Heart left ventricle (tissue), 16 donors: ENCODE results near the gene ANAPC13. TPM values are rescaled to one million over a fixed set of nuclear protein-coding genes. Genes with fewer than 3 reads are reported as not detected.

ENCODE experiments used
- ATAC-seq, 4 donors: fragments of 200-7000 bp; cut with Tn5 transposase; one replicate each; pipeline ENCODE4 v1.9.1; 2020 to 2022; ENCODE audit warnings: moderate library complexity in 4 of 4, mild to moderate bottlenecking in 3 of 4, moderate number of reproducible peaks in 1 of 4
- DNase-seq, 5 donors: peaks; one replicate each; pipeline ENCODE4 v3.0.0-alpha.2; 2020
- H3K27ac ChIP-seq, 12 donors: fragments of 200-600 bp; sonication (generic) in 4 of 12; one replicate each; pipeline versions ENCODE4 v1.5.0 to v1.8.0; 2016 to 2022; ENCODE audit warnings: mild to moderate bottlenecking in 2 of 12
- H3K27me3 ChIP-seq, 9 donors: fragments of 200-600 bp; sonication (generic) in 2 of 9; one replicate each; pipeline versions ENCODE4 v1.5.1 to v1.8.0; 2016 to 2022; ENCODE audit warnings: mild to moderate bottlenecking in 3 of 9
- H3K36me3 ChIP-seq, 9 donors: fragments of 200-600 bp; sonication (generic) in 2 of 9; one replicate each; pipeline versions ENCODE4 v1.5.0 to v1.8.0; 2018 to 2022; ENCODE audit warnings: mild to moderate bottlenecking in 2 of 9
- H3K4me1 ChIP-seq, 12 donors: fragments of 200-600 bp; sonication (generic) in 4 of 12; one replicate each; pipeline versions ENCODE4 v1.5.0 to v1.8.0; 2016 to 2022; ENCODE audit warnings: mild to moderate bottlenecking in 3 of 12
- H3K4me3 ChIP-seq, 12 donors: fragments of 200-600 bp; sonication (generic) in 4 of 12; one replicate each; pipeline versions ENCODE4 v1.5.0 to v1.8.0; 2017 to 2022; ENCODE audit warnings: mild to moderate bottlenecking in 9 of 12, moderate library complexity in 4 of 12
- H3K9me3 ChIP-seq, 12 donors: fragments of 200-600 bp; sonication (generic) in 4 of 12; one replicate each; pipeline versions ENCODE4 v1.5.0 to v1.8.0; 2016 to 2022; ENCODE audit warnings: mild to moderate bottlenecking in 1 of 12
- WGBS, 4 donors: extraction: QIAGEN DNeasy Blood & Tissue Kit in 2 of 4; methylation state at CpG; one replicate each; pipeline versions ENCODE4 v1.1.5 to v1.1.7; 2013 to 2018; 5-methylcytosine and 5-hydroxymethylcytosine counted together
- intact Hi-C, 10 donors: fragments of 100-400 bp; cut with DNase I; formaldehyde crosslinking; loops; one replicate each; pipeline versions ENCODE4 v1.11.1 to v1.14.2; 2022
- polyA plus RNA-seq, 2 donors: library from polyadenylated mRNA; stranded (reverse); fragments of 200-250 nt; gene quantifications; one replicate each; pipeline ENCODE4 v1.2.3, GENCODE V29; 2013
- total RNA-seq, 9 donors: library from RNA; depleted of rRNA in 2 of 9; stranded (reverse); fragments of >200 nt in 2 of 9; fragmentation: NEBNext Ultra II Directional in 3 of 9; extraction: Animal tissue kit (Norgen Biotek cat#: 25700) in 3 of 9; gene quantifications; one replicate each; pipeline versions ENCODE4 v1.1.0 to v1.2.4, GENCODE V29; 2016 to 2023
- TF ChIP-seq, protein P1 (sequence below), 12 donors: fragments of 200-600 bp; sonication (generic) in 4 of 12; IDR thresholded peaks; one replicate each; pipeline versions ENCODE4 v1.5.0 to v1.8.0; 2018 to 2022; ENCODE audit warnings: antibody characterized with exemption in 12 of 12, mild to moderate bottlenecking in 5 of 12
- donor health status: ischemic (EF 13 %, LVEDD 7.1; RV severe dilation, severe dysfunction).
- donor health status: healthy with polysubstance abuse.
- donor health status: DM: no; HTN: yes; CAD: no.
- donor health status: DM: no; HTN: no; CAD: no.
- donor health status: ischemic (EF 25% LVEDD 6.9; RV normal size, moderate dysfunction).
- donor health status: ischemic (EF 25% LVEDD 5.7; RV mildly dilated, moderate dysfunction).
- donor health status: healthy.
- donor health status: DM: yes; HTN: yes; CAD: no.
- donor health status: ischemic (EF 35%, LVEDD 5.7; RV mildly dilated, moderate dysfunction).
- donor health status: nonischemic (EF 11% LVEDD 7.7; RV severe dilation, severe dysfunction).
- donor health status: DM: yes; HTN: yes; CAD: no.
- donor health status: PGD.
- donor health status: ischemic (EF 29% LVEDD 5.4; RV normal size, mild dysfunction).
- donor health status: nonischemic (EF 23%, LVEDD 6.1; RV moderate dilation, normal function).

ANAPC13 gene
- total and polyA plus RNA-seq, 11 donors, result 49.0 to 109 (median 81.3) TPM

DNA sequence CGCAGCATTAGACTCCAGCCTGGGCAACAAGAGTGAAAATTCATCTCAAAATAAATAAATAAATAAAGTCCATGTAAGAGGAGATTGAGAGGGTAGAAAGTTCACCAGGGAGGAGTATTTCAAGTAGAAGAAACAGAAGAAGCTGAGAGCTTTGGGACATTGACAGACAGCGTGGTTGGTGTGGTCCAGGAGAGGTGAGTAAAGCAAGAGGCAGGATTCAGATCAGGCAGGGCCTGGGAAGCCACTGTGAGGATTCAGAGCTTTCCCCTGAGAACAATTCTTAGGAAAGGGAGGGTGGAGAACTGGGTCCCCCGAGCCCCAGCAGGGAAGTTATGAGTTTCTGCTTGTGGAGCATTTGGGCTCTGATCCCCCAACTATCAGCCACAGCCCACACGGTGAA, 57.4 kb downstream of the ANAPC13 start:
- no peak overlapping the region for H3K27ac ChIP-seq
- no peak for ATAC-seq
- intact Hi-C loops, result no loop called here
- H3K4me1 ChIP-seq, result no peaks in the 10 kb centered on the region
- no peak for DNase-seq
- WGBS, 4 donors, result 85 to 88% (median 88%) methylated on average over 4 of the region's 4 CpGs
- TF ChIP-seq, protein P1, sequence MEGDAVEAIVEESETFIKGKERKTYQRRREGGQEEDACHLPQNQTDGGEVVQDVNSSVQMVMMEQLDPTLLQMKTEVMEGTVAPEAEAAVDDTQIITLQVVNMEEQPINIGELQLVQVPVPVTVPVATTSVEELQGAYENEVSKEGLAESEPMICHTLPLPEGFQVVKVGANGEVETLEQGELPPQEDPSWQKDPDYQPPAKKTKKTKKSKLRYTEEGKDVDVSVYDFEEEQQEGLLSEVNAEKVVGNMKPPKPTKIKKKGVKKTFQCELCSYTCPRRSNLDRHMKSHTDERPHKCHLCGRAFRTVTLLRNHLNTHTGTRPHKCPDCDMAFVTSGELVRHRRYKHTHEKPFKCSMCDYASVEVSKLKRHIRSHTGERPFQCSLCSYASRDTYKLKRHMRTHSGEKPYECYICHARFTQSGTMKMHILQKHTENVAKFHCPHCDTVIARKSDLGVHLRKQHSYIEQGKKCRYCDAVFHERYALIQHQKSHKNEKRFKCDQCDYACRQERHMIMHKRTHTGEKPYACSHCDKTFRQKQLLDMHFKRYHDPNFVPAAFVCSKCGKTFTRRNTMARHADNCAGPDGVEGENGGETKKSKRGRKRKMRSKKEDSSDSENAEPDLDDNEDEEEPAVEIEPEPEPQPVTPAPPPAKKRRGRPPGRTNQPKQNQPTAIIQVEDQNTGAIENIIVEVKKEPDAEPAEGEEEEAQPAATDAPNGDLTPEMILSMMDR (IDR thresholded peaks at IDR 0.05), result no peak
- H3K9me3 ChIP-seq, result no peaks in the 10 kb centered on the region
- no peaks in the 10 kb centered on the region for H3K27me3 ChIP-seq
- H3K36me3 ChIP-seq, result no peaks in the 10 kb centered on the region
- no peak overlapping the region for H3K4me3 ChIP-seq

Other genes with a start within 250 kb of the ANAPC13 start
- 10 to 100 TPM; 32.9 to 43.7 (median 39.5) TPM for gene RYK, start 235.1 kb downstream of the ANAPC13 start, total RNA-seq
- 10 to 100 TPM; 17.3 to 23.6 TPM for gene RYK, start 235.1 kb downstream of the ANAPC13 start, polyA plus RNA-seq
- gene AMOTL2, start 111.5 kb downstream of the ANAPC13 start, total RNA-seq, result 100 to 1,000 TPM in 1 of 9 donors, 10 to 100 TPM in 8; 26.0 to 109 (median 50.0) TPM
- gene AMOTL2, start 111.5 kb downstream of the ANAPC13 start, polyA plus RNA-seq, result 10 to 100 TPM; 19.0 to 36.4 TPM
- 10 to 100 TPM; 19.1 to 35.3 (median 30.3) TPM for gene CEP63, start 72 bp upstream of the ANAPC13 start, total RNA-seq
- 10 to 100 TPM; 27.0 to 27.2 TPM for gene CEP63, start 72 bp upstream of the ANAPC13 start, polyA plus RNA-seq
- gene KY, start 165.0 kb upstream of the ANAPC13 start, total RNA-seq, result 10 to 100 TPM in 3 of 9 donors, 1 to 10 TPM in 6; 5.7 to 22.5 (median 8.7) TPM
- 1 to 10 TPM; 1.4 to 2.6 TPM for gene KY, start 165.0 kb upstream of the ANAPC13 start, polyA plus RNA-seq